Measurements from ENCODE around the gene ELN.

- TF ChIP-seq CTCF (conservative IDR thresholded peaks at IDR 0.05; ENCODE audit: low read depth, low read length) (no peak), EZH2 (IDR thresholded peaks at IDR 0.05; ENCODE audit: borderline replicate concordance, low read depth, low read length, poor library complexity, severe bottlenecking) (no peak)
Observed at GRCh38 chr7:74082770-74083116, 54.8 kb downstream of the ELN start.
